GM12872 (cell line): ENCODE results near the gene MRPL21.

Source experiments
- CTCF ChIP-seq: IDR thresholded peaks from 3 replicates; pipeline ENCODE4 v1.5.1; 2011; ENCODE audit warnings: low read depth, mild to moderate bottlenecking, low read length, moderate library complexity; ENCODE audit not compliant: insufficient read depth

MRPL21 gene

GRCh38 chr11:68890490-68891231, 13.0 kb downstream of the MRPL21 start:
- TF ChIP-seq CTCF: no peak

GRCh38 chr11:68889948-68890446, 13.6 kb downstream of the MRPL21 start:
- 0 out of 3 replicates have a peak, but pooled peaks have one; percentile 26 for TF ChIP-seq CTCF

- no peak for TF ChIP-seq CTCF
Measured at GRCh38 chr11:68882391-68882790, 21.2 kb downstream of the MRPL21 start.

GRCh38 chr11:68881320-68881719, 22.3 kb downstream of the MRPL21 start:
- no peak for TF ChIP-seq CTCF

- TF ChIP-seq CTCF: no peak
Measured at GRCh38 chr11:68880851-68881250, 22.8 kb downstream of the MRPL21 start.

GRCh38 chr11:68878022-68878421, 25.6 kb downstream of the MRPL21 start:
- no peak for TF ChIP-seq CTCF

GRCh38 chr11:68872216-68873003, 31.2 kb downstream of the MRPL21 start:
- TF ChIP-seq CTCF: no peak
